ENCODE results near the gene SDK1. TPM values are rescaled to one million over a fixed set of nuclear protein-coding genes. Genes with fewer than 3 reads are reported as not detected.

Gene SDK1
- total RNA-seq, 3 donors from 2014 or later (not counting 1 experiment from before 2014, with no cell fraction given) = 0.05 to 0.11 TPM; not detected in 1

DNA sequence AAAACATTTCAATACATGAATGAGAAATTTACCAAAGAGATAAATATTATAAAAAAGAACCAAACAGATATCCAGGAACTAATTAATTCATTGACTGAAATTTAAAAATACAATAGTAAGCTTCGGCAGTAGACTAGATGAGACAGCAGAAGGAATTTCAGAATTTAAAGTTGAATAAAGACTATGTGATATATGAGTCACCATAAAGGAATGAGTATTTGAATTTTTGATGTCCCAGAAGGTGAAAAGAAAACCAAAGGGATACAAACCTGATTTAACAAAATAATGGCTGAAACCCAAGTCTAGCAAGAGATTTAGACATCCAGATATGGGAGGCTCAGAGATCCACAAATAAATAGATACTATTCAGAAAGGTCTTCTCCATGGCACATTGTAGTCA, 757.1 kb downstream of the SDK1 start:
- H3K36me3 Mint-ChIP-seq = no peaks in the 10 kb centered on the region
- intact Hi-C loops (cut with micrococcal nuclease) = no loop called here
- H3K27me3 ChIP-seq (ENCODE audit: control insufficient read depth, insufficient read depth, low read length) = peaks cover 2% of the 10 kb centered on the region
- no peak for DNase-seq
- no peaks in the 10 kb centered on the region for H3K36me3 ChIP-seq (ENCODE audit: control insufficient read depth, insufficient read depth, low read length)
- H3K9me3 ChIP-seq (ENCODE audit: control insufficient read depth, insufficient read depth, low read length) = no peaks in the 10 kb centered on the region
- H3K27ac Mint-ChIP-seq = no peak overlapping the region
- H3K4me1 ChIP-seq (ENCODE audit: control insufficient read depth, insufficient read depth, low read length) = no peaks in the 10 kb centered on the region
- H3K4me1 Mint-ChIP-seq = no peaks in the 10 kb centered on the region
- H3K27me3 Mint-ChIP-seq (ENCODE audit: low read depth in 2 of 2) = peaks cover 12 to 17% of the 10 kb centered on the region in 2 donors
- TF ChIP-seq, protein P1, sequence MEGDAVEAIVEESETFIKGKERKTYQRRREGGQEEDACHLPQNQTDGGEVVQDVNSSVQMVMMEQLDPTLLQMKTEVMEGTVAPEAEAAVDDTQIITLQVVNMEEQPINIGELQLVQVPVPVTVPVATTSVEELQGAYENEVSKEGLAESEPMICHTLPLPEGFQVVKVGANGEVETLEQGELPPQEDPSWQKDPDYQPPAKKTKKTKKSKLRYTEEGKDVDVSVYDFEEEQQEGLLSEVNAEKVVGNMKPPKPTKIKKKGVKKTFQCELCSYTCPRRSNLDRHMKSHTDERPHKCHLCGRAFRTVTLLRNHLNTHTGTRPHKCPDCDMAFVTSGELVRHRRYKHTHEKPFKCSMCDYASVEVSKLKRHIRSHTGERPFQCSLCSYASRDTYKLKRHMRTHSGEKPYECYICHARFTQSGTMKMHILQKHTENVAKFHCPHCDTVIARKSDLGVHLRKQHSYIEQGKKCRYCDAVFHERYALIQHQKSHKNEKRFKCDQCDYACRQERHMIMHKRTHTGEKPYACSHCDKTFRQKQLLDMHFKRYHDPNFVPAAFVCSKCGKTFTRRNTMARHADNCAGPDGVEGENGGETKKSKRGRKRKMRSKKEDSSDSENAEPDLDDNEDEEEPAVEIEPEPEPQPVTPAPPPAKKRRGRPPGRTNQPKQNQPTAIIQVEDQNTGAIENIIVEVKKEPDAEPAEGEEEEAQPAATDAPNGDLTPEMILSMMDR (IDR thresholded peaks at IDR 0.05) = no peak
- H3K4me3 Mint-ChIP-seq = no peak overlapping the region
- ATAC-seq = no peak
- H3K27ac ChIP-seq (ENCODE audit: low read length) = no peak overlapping the region
- peaks cover 3 to 4% of the 10 kb centered on the region in 2 donors for H3K9me3 Mint-ChIP-seq
- no CpG with 5 or more reads among the region's 1 CpG for WGBS (ENCODE audit: insufficient coverage)
- no peak overlapping the region for H3K4me3 ChIP-seq (ENCODE audit: low read length)

DNA sequence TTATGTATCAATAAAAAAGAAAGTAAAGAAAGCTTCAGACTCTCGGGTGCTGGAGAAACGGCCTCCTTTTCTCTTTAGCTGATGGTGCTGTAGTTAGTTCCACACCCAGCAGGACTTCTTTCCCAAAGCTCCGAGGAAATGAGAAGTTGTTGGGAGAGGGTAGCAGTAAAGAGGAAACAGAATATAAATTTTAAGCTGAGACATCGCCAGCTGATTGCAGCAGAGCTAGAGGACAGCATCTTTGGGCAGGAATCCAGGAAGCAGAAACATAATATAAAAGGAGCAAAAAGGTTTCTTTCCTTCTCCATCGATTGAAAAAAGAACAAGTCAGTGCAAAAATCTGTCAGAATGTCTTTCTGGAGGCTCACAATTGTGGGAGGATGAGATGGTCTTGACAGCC, 764.1 kb downstream of the SDK1 start:
- intact Hi-C loops (cut with micrococcal nuclease) = no loop called here
- Mint-ChIP-seq H3K4me3 (no peak overlapping the region), H3K27ac (no peak overlapping the region), H3K4me1 (peaks cover 0 to 7% of the 10 kb centered on the region in 2 donors), H3K9me3 (peaks cover under 1% of the 10 kb centered on the region in 2 donors), H3K27me3 (ENCODE audit: low read depth in 2 of 2) (peaks cover 3 to 22% of the 10 kb centered on the region in 2 donors), H3K36me3 (no peaks in the 10 kb centered on the region)
- Histone ChIP-seq H3K27me3 (ENCODE audit: control insufficient read depth, insufficient read depth, low read length) (peaks cover 3% of the 10 kb centered on the region), H3K36me3 (ENCODE audit: control insufficient read depth, insufficient read depth, low read length) (no peaks in the 10 kb centered on the region), H3K27ac (ENCODE audit: low read length) (no peak overlapping the region), H3K4me1 (ENCODE audit: control insufficient read depth, insufficient read depth, low read length) (no peaks in the 10 kb centered on the region), H3K4me3 (ENCODE audit: low read length) (no peak overlapping the region), H3K9me3 (ENCODE audit: control insufficient read depth, insufficient read depth, low read length) (no peaks in the 10 kb centered on the region)
- ATAC-seq = no peak
- WGBS (ENCODE audit: insufficient coverage) = 16% methylated on average over 5 of the region's 5 CpGs
- TF ChIP-seq, protein P1 (IDR thresholded peaks at IDR 0.05) = no peak
- DNase-seq = no peak

DNA sequence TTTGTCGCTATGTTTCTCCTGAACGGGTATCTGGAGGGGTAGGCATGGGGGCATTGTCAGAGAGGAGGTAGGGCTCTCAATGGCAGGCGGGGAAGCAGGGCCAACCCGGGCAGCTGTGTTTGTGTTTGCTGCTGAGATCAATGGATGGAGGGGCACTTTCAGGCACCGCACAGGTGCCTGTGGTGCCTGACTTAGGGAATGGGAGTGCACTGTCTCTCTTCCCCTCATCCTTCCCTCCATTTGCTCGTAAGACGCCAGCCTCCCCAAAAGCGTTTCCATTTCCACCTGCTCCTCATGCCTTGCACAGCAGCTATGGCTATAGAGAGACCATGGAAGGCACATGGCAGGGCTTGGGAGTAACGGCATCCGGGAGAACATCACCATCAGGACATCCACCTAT, 765.2 kb downstream of the SDK1 start:
- Histone ChIP-seq H3K4me1 (ENCODE audit: control insufficient read depth, insufficient read depth, low read length) (no peaks in the 10 kb centered on the region), H3K27ac (ENCODE audit: low read length) (no peak overlapping the region), H3K4me3 (ENCODE audit: low read length) (no peak overlapping the region), H3K27me3 (ENCODE audit: control insufficient read depth, insufficient read depth, low read length) (peaks cover 3% of the 10 kb centered on the region), H3K36me3 (ENCODE audit: control insufficient read depth, insufficient read depth, low read length) (no peaks in the 10 kb centered on the region), H3K9me3 (ENCODE audit: control insufficient read depth, insufficient read depth, low read length) (no peaks in the 10 kb centered on the region)
- TF ChIP-seq, protein P1 (IDR thresholded peaks at IDR 0.05) = no peak
- Mint-ChIP-seq H3K27ac (no peak overlapping the region), H3K4me1 (peaks cover 0 to 7% of the 10 kb centered on the region in 2 donors), H3K9me3 (no peaks in the 10 kb centered on the region), H3K4me3 (no peak overlapping the region), H3K27me3 (ENCODE audit: low read depth in 2 of 2) (peaks cover 3 to 22% of the 10 kb centered on the region in 2 donors), H3K36me3 (no peaks in the 10 kb centered on the region)
- ATAC-seq = no peak
- DNase-seq = no peak
- intact Hi-C loops (cut with micrococcal nuclease) = no loop called here
- 91% methylated on average over 10 of the region's 10 CpGs for WGBS (ENCODE audit: insufficient coverage)
